Astrocyte (in vitro differentiated cells and primary cell): ENCODE results near the gene ARMC7.

Experiments used
- CTCF ChIP-seq: IDR thresholded peaks from 2 replicates; pipeline ENCODE4 v1.5.1; 2011; ENCODE audit warnings: low read depth, mild to moderate bottlenecking, inconsistent platforms, low read length, moderate library complexity; ENCODE audit not compliant: insufficient read depth
- EZH2 ChIP-seq: IDR thresholded peaks from 2 replicates; pipeline ENCODE4 v1.6.1; 2012; ENCODE audit warnings: mild to moderate bottlenecking, low read length, inconsistent platforms; ENCODE audit not compliant: insufficient read depth

GRCh38 chr17:75109046-75109406 lies 743 bp upstream of the ARMC7 start:
- TF ChIP-seq CTCF (no peak), EZH2 (no peak)
